AG08396 (cell line): Measurements from ENCODE around the gene NEGR1.
"Not testable (repeated sequence)": the region's sequence is repeated elsewhere in the genome, so short reads cannot be mapped to it uniquely, and the experiment has no call there.

Experiments
- DNase-seq: peaks from one replicate; pipeline ENCODE4 v3.0.0; 2012; ENCODE audit warnings: low spot score, mixed read lengths

The NEGR1 gene

GRCh38 chr1:72282271-72283021 is at the start of gene NEGR1:
NEGR1 (minus strand) TSS chr1:72282539.
- DNase-seq = peak; percentile 85

DNA sequence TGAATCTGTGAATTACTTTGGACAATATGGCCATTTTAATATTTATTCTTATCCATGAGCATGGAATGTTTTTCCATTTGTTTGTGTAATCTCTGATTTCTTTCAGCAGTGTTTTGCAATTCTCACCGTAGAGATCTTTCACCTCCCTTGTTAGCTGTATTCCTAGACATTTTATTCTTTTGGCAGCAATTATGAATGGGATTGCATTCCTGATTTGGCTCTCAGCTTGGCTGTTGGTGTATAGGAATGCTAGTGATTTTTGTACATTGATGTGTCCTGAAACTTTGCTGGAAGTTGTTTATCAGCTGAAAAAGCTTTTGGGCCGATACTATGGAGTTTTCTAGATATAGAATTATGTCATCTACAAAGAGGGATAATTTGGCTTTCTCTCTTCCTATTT is 44.2 kb upstream of the NEGR1 start:
- no peak for DNase-seq

DNA sequence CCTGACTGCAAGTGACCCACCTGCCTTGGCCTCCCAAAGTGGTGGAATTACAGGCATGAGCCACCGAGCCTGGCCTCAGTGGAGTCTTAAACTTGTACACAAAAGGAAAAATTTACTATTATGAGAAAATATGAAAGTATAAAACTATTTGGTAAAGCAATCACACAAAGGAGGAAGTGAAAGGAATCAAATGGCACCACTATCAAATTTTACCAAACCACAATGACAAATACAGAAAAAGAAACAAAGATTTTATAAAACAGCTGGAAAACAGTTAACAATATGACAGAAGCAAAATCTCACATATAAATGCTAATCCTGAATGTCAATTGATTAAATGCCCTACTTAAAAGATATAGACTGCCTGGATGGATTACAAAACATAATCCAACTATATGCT is 42.1 kb upstream of the NEGR1 start:
- no peak for DNase-seq

DNA sequence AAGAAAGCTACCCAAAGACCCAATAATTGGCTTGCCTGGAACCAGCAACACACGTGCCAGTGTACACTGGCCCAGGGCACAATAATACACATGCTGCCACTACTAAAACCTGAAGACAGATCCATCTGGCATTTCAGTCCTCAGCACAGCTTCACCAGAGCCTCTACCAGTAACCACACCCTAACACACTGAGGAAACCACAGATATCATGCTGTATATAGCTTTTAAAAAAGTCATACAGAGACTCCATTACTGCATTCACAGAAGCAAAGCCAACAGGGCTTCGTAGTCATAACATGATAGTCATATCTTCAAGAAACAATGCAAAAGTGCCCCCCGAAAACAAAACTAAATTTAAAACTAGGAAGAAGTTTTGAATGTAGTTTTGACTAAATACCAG is 40.6 kb upstream of the NEGR1 start:
- no peak for DNase-seq

GRCh38 chr1:72296501-72296900 is 14.2 kb upstream of the NEGR1 start:
- no peak for DNase-seq

GRCh38 chr1:72288886-72289285 is 6.5 kb upstream of the NEGR1 start:
- DNase-seq = no peak

GRCh38 chr1:72286401-72286800 is 4.1 kb upstream of the NEGR1 start:
- DNase-seq = no peak

DNA sequence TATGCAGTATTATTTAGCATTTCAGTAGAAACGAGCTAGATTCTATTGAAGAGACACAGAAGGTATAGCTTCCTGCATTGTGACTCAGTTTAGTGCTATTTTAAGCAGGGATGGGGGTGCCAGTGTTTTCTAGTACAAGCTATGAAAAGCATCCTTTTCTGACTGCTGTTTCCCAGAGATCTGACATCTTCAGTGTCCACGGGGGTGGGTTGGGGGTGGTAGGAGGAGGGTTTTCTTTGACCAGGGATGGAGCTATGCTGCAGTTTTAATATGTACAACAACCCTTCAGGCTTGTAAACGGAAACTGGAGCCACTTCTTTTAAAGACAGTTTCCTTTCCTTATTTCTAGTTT is 2.7 kb upstream of the NEGR1 start:
- peak; percentile 55 for DNase-seq

DNA sequence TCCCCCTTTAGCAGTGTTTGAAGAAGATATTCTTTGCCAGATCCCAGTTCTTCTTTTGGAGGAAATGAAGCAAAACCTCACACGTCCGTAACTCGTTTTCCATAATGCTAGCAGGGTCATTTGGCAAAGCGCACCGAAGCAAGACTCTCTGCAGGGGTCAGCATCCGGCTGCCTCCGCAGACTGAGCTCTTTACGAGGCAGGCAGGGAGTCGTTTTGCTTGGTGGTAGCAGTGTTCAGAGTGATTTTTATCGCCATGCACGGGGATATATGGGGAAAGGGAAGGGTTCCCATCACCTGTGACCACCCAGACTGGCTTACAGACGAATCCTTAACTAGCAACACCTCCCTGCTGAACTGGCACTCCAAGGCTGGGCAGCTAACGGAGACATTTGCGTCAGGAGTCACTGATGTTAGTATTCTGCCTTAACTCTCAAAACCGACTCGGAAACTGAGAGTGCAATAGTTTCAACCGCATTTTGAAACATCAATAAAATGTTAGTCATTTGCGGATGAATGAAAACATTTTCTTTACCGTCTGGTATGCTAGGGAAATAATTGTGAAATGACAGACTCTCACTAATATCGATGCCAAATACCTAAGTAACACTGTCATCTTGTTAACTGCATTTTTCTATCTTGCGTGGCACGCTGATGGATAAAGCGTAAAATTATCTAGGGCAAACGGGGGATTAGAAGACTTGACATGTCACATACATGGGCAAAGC is 2.2 kb upstream of the NEGR1 start:
- peak; percentile 45 for DNase-seq

DNA sequence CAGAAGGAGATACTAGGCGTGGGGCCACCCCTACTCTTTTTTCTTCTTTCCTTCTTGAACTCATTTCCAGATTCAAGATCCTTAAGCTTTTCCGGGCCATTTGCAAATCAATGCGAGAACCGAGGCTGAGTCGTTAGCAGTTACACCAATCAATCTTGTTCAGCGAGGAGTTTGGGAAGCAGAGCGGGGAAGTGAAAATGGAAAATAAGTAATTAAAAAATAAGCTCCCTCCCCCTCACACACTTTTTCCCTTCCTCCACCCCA is 1.7 kb upstream of the NEGR1 start:
- DNase-seq = no peak

- DNase-seq = peak; percentile 67
These were observed 1.2 kb upstream of the NEGR1 start for GRCh38 chr1:72283307-72284083.

GRCh38 chr1:72283022-72283306 is 625 bp upstream of the NEGR1 start:
- no peak for DNase-seq

DNA sequence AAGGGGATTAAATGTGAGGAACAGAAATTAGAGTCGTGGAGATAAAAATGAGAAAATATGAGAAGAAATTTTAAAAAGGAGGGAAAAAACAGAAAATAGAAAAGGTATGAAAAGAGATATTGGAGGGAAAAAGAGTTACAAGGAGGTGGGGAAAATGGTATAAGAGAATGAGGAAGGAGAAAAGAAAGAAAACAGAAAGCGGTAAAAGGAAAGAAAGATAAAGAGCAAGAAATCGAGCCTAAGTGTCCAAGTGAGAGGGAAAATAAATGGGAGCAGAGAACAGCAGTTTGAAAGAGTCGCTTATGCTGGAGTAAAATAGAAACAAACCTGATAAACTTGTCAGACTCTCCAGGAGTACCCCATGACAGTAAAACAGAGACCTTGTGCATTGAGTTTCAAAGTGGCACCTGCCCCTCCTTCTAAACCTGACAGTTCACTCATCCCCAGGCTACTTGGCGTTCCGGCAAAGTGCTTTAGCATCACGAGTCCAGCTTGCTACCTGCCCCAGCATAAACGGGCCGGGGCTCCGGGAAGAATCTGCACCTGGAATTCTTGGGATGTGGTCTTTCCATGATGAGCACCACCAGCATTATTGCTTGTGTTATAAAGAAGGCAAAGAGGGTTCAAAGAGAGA is 585 bp downstream of the NEGR1 start:
- DNase-seq = no peak

DNA sequence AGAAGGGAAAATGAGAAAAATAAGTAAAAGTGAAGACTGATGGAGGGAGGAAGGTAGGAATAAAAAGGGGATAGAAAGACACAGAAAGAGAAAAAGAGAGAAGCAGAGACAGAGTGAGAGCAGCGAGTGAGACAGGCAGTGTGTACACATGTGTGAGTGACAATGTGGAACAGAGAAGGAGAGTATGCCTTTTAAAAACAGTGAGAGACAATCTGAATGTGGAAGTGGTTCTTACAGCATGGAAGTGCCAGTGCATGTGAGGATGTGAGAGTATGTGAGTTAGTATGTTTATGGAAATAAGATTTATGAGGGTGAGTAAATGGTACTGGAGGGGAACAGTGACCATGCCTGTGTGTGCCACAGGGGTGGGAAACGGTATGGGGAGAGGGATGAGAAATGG is 1.2 kb downstream of the NEGR1 start:
- DNase-seq = no peak

DNA sequence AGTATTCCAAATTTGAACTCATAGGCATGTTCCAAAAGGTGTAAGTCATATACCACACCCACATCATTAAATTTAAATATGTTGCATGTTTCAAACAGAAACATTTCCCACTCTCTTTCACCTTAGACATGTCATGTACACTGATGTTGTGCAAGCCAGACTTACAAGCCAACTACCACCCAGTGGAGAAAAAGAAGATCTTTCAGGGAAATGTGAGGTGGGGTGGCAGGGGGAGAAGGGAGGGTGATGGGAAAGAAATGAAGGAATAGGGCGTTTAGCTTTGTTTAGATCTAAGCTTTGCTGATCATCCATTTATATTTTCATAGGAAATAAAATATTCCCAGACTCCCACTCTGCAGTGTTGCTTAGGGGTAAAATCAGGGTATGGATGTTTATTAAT is 1.6 kb downstream of the NEGR1 start:
- DNase-seq = no peak

DNA sequence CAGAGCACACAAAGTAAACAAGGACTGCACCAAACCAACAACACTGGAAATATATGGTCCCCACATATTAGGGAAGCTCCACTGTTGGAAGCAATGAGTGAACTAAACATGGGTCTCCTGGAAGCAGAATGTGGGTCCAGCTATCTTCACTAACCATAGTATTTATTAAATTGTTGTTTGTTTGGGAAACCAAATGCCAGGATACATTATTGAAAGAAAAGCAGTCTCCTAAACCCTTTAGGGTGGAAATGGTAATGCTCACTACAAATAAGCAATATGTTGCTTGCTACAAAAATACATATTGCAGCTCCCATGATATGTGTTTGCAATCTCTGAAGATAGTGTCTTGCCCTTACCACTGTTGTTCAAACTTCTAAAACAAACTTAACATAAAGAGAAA is 2.2 kb downstream of the NEGR1 start:
- no peak for DNase-seq

DNA sequence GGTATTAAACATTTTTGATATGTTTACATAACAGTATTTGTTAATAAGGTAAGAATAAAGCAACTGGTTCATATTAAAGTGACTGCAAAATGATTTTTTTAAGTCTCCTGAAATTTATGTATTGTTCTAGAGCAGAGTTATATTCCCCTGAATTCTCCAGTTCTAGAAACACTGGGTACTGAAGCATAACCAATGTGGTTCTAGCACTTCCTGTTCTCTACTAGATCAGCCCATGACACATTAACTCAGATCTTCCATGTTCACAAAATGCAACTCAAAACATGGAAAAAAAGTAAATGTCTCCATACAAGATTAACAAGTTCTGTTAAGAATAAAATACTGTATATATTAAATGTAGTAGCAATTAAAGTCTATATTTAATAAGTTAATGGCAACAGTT is 3.9 kb downstream of the NEGR1 start:
- DNase-seq = no peak

- no peak for DNase-seq
These were observed 10.7 kb downstream of the NEGR1 start for GRCh38 chr1:72271555-72272085.

DNA sequence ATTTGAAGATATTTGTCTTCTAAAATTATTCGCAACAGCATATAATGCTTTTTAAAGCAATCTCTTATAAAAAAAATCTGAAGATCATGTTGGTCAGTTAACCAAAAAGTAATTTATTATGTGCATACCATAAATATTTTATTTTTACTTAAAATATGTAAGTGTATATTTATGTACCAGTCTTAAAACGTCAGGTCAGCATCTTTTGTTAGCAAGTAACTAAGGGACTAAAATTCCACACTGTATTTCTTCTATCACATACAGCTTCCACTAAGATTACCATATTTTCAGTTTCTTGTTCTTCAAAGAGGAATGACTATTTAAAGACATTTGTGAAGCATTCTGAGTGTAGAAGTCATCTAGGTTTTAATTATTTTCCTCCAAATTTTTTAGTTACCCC is 19.6 kb downstream of the NEGR1 start:
- DNase-seq = no peak

DNA sequence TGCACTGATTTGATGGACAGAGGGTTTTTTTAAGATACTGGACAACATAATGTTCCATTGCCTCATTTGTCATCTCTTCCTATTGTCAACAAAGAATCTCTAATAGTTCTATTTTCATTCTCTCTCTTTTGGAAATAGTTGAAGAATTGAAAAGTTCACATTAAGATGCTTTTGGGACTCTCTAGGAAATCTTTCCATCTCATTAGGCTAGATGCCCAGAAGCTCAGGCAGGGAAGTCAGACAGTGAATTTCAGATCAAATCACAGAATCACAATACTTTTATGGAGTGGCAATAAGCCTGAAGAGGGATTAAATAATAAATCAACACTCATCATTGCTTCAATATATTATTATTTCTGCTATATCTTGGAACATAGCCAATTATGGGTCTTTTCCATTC is 29.2 kb downstream of the NEGR1 start:
- DNase-seq = no peak

DNA sequence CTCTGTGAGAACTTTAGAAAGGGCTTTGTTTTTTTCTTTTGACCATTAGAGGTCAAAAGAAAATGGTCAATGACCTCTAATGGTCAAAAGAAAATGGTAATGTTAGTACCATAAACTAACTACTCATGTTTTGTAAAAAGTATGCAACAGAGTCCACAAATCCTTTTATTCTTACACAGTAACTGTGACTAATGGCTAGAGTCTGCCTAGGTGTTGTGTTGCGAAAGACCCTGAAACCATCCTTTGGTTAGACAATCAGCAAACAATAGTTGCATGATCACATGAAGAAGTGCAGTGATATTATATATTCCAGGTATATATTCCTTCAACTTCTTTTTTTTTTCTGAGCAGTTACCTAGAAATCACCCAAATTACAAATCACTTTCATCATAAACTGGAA is 40.9 kb downstream of the NEGR1 start:
- no peak for DNase-seq

- not testable (repeated sequence) for DNase-seq
These were observed 46.4 kb downstream of the NEGR1 start for GRCh38 chr1:72235931-72236330.

- DNase-seq = no peak
These were observed 47.3 kb downstream of the NEGR1 start for GRCh38 chr1:72235062-72235461.
